HG03280 (cell line): Measurements from ENCODE around the gene AFAP1.

Source experiments
- ATAC-seq: cut with Tn5 transposase; IDR thresholded peaks from one replicate; pipeline ENCODE4 v1.9.1; 2021; ENCODE audit warnings: mild to moderate bottlenecking, moderate library complexity; ENCODE audit not compliant: unreplicated experiment

AFAP1 gene

DNA sequence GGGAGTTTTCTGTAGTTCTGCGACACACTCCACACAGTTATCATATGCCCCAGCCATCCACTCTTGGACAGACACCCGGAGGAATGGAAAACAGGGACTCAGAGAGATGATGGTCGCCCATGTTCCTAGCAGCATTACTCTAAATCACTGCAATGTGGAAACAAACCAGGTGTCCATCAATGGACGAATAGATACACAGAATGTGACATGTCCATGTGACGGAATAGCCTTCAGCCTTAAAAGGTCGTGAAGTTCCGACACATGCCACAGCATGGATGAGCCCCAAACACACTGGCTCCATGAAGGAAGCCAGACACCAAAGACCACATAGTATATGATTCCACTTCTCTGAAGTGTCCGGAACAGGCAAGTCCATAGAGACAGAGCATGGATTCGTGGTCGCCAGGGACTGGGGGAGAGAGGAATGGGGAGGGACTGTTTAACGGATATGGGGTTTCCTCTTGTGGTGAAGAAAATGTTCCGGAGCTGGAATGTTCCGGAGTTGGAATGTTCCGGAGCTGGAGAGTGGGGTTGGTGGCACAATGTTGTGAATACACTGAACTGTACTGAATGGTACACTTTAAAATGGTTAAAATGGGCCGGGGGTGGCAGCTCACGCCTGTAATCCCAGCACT lies 28.7 kb upstream of the AFAP1 start:
- ATAC-seq = no peak

- ATAC-seq = no peak
These were observed 28.0 kb upstream of the AFAP1 start for GRCh38 chr4:7967501-7968261.

- no peak for ATAC-seq
These were observed 27.4 kb upstream of the AFAP1 start for GRCh38 chr4:7967063-7967440.

- no peak for ATAC-seq
These were observed 26.8 kb upstream of the AFAP1 start for GRCh38 chr4:7966281-7967062.

DNA sequence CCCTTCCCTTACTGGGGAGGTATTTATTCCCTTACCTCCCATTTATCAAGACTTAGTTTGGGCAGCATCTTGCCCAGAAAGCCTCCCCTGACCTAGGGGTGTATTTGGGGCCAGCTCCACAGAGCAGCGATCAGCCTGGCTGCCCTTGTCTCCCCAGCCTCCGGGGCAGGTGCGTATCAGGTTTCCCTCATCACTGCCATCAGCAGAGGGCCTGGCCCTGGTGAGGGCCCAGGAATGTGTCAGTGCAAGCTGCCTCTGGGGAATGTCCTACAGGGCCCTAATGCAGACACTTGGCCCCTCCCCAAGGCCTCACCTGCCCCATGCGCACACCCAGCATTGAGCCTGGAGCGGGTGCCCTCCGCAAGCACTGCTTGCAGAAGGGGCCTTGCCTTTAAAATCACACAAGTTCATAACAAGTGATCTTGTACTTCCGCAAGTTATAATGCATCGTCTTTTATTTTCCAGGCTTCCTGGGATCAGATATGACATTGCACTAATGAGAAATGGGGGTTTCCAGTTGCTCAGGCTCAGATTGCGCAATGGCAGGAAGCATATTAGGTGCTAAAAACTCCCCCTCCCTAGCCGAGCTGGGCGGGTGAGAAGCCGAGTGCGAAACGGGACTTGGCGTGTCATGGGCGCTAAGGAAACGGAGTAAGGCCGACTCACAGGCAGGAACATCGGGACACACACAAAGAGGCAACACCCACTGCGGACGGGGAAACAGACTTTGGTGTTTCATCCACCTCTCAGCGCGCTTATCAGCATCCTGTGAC lies 25.4 kb upstream of the AFAP1 start:
- ATAC-seq = no peak

GRCh38 chr4:7964459-7964858 lies 24.8 kb upstream of the AFAP1 start:
- ATAC-seq = no peak

DNA sequence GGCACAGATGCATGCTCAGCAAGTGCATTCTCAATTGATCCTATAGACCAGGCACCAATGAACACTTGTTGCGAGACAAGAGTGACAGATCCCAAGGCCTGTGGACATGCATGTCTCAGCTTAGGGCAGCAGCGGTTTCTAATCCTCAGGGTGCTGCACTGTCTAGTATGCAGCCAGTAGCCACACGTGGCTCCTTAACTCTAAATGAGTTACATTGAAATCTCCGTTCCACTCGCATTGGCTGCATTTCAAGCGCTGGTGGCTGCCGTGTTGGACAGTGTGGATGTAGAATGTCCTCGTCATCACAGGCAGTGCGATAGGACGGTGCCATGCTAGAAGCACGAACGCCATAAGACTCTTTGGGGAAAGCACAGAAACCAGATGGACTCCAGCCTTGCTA lies 24.0 kb upstream of the AFAP1 start:
- no peak for ATAC-seq

GRCh38 chr4:7962609-7963508 lies 23.2 kb upstream of the AFAP1 start:
- ATAC-seq = no peak

DNA sequence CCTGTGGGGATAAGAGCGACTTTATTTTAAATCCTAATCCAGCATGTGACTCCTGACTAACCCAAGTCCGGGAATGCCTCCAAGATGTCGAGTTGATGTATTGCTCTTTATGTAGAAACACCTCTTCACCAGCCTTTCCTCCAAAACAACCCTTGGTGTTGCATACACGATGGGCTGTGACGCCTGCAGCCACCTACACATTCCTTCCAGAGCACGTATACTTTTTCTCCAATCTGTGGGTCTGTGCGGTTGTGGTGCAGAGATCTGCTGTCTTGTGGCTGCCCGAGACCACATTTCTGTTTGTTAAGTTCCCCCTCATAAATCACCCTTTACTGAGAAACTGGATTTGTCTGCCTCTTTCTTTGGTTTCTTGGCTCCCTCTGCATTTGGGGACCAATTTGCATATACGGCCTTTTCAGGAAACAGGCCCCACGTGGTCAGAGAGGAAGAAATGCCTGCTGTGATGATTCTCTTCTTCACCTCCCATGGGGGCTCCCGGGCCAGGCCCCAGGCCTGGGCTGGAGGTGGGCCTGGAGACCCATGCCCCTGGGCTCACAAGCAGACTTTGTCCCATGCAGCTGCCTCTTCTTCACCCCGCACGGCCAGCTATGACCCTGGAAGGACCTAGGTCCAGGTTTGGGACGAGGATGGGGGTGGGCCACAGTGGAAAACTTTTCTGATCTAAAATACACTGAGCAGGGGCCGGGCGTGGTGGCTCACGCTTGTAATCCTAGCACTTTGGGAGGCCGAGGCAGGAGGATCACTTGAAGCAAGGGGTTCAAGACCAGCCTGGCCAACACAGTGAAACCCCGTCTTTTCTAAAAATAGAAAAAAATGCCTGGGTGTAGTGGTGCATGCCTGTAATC lies 21.4 kb upstream of the AFAP1 start:
- ATAC-seq = no peak

GRCh38 chr4:7960017-7960789 lies 20.5 kb upstream of the AFAP1 start:
- ATAC-seq = no peak

DNA sequence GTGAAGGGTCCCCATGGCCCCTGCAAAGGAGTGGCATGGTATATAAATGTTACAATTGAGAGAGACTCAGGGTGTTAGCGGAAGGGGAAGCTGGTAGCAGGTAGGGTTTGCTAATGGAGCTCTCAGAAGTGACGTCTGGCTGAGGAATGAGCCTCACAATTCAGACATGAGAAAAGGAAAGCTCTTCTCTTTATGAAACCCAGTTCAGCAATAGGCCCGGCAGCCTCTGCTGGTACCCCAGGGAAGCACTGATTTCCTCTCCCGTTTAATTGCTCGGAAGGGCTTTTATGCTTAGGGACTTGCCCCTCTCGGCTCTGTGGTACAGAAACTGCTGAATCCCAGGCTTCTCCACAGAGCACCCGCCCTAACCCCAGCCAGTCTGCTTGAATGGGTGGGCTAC lies 19.4 kb upstream of the AFAP1 start:
- ATAC-seq = no peak

DNA sequence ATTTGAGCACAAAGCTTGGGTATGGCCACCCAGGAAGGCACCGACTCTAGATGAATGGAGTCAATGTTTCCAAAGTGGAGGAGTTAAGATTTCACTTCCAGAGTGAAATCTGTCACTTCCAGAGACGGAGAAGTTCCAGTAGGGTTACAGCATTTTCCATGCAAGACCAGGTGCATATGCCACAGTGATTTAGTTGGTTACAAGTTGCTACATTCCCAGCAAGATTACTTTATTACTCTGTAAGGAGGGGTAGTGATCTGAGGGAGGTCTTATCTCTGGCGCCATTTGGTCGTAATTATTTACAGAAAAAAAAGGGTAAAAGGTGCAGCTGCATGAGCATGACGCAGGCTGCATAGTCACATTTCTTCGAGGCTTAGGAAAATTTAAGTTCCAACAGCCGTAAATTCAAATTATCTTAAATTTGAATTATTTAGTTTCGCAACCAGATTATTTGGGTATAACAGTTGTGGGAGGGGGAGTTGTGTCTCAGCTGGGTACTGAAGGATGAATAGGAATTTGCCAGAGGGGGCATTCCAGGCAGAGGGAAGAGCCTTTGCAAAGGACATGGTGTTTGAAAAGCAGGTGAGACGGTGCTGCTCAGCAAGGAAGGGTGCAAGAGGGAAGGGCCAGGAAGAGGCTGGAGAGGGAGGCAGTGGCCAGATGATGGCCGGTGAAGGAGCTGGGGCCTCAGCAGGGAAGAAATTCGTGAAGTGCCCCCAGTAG lies 17.4 kb upstream of the AFAP1 start:
- no peak for ATAC-seq

DNA sequence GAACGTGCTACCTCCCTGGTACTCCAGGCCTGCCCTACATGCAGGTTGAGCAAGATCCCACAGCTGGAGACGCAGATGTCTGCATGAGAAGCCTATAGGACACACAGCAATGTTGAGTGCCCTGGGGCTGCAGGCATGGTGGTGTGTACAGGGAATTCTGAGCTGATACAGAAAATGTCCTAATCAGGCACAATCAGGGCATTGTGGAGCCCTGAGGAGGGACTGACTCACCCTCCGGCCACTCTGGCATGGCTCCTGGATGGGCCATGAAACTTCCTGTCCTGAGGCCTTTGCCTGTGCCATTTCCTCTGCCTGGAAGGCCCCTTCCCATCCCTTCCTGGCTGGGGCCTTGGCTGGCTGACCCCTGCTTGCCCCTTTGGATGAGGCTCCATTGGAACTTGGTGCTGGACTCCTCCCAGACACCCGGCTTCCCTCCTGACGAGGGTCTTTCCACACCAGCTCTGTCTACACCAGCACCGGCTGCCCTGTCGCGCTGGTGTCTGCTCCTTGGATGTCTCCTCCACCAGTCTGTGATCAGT lies 16.7 kb upstream of the AFAP1 start:
- ATAC-seq = no peak

DNA sequence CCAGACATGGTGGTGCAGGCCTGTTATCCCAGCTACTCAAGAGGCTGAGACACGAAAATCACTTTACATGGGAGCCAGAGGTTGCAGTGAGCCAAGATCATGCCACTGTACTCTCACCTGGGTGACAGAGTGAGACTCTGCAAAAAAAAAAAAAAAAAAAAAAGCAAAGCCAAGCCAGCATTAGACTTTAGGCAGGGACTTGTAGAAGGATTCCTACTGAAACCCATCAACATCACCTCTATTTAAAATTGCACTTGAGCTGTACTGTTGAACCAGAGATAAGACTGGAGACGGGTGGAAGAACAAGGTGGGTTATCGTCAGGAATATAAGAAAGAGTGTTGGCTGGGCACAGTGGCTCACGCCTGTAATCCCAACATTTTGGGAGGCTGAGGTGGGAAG lies 15.7 kb upstream of the AFAP1 start:
- no peak for ATAC-seq

DNA sequence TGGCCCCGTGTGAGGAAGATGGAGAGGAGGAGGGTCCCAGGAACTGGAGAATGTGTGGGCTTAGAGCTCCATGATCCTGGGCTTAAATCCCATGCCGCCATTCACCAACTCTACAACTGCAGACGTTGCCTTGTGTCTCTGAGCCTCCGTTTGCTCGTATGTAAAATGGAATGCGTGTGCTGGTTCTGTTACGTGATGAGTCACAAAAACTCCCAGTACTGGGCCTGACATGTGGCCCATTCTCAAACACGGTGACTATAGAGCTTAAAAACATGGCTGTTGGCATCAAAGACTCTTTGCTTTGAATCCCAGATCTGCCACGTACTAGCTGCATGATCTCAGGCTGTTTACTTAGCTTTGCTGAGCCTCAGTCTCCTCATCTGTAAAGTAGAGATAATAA lies 13.0 kb upstream of the AFAP1 start:
- ATAC-seq = no peak

DNA sequence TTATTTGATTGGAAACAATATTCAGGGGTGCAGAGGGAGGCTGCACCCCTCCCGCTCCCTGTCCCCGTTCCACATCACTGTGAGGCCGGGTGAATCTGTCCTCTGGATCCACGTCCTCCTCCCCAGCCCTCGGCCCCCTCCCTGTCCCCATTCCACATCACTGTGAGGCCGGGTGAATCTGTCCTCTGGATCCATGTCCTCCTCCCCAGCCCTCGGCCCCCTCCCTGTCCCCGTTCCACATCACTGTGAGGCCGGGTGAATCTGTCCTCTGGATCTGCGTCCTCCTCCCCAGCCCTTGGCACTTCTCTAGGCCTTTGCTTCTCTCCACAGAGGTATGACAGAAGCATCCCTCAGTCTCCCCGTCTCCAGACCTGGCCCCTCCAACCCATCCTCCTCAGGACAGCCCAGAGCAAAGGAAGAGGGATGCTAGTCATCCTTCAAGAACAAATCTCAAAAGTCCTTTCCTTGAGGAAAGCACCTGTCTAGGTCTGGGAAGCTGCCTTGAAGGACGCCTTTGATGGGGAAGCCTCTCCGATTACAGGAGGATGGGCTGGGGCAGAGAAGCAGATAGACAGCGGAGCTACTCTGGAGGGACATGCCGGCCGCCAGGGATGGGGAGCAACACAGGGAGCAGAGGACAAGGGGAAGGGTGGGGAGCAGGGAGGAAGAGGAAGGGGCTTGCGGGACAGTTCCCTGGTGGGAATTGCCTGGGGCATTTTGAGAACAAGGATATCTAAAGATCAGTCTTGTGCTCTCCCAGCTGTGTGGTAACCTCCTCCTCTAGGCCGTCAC lies 10.8 kb upstream of the AFAP1 start:
- ATAC-seq = no peak

- ATAC-seq = no peak
These were observed 10.1 kb upstream of the AFAP1 start for GRCh38 chr4:7949759-7950158.
